Measurements from ENCODE around the gene IRF5.

GRCh38 chr7:128915841-128916642 is 21.7 kb upstream of the IRF5 start:
- TF ChIP-seq EZH2 (IDR thresholded peaks at IDR 0.05; ENCODE audit: insufficient read depth, low read length) (peak; percentile 91), CTCF (IDR thresholded peaks at IDR 0.05; ENCODE audit: insufficient read depth, low read depth, low read length) (no peak)
